K562 (cell line): Measurements from ENCODE around the gene REEP2. TPM values are rescaled to one million over a fixed set of nuclear protein-coding genes. Genes with fewer than 3 reads are reported as not detected.
A peak's percentile ranks its signal among the peaks of the same experiment; 100 is the strongest.

ENCODE experiments used
- ARHGAP35 ChIP-seq: fragments of 450-650 bp; IDR thresholded peaks from 2 replicates; pipeline ENCODE4 v1.6.1; 2018; ENCODE audit not compliant: partially characterized antibody
- CHD1 ChIP-seq: fragments of 200-600 bp; sonication (generic); IDR thresholded peaks from one replicate; pipeline ENCODE4 v1.6.1; 2012; ENCODE audit warnings: mild to moderate bottlenecking, moderate library complexity, low read length, inconsistent platforms
- CREM ChIP-seq: IDR thresholded peaks from 2 replicates; pipeline ENCODE4 v1.6.1; 2014; ENCODE audit warnings: antibody characterized with exemption, low read depth
- HDAC2 ChIP-seq: fragments of 450-650 bp; IDR thresholded peaks from 2 replicates; pipeline ENCODE4 v1.6.1; 2016; ENCODE audit warnings: mild to moderate bottlenecking
- HEY1 ChIP-seq: fragments of 250-450 bp; sonication (Bioruptor Pico); IDR thresholded peaks from 2 replicates; pipeline ENCODE4 v1.5.0; 2020; ENCODE audit warnings: mild to moderate bottlenecking, moderate library complexity, borderline replicate concordance
- HOMEZ ChIP-seq: fragments of 250-450 bp; sonication (Bioruptor Pico); IDR thresholded peaks from 2 replicates; pipeline ENCODE4 v1.4.0; 2020; ENCODE audit warnings: mild to moderate bottlenecking, moderate library complexity
- KDM2B ChIP-seq: fragments of 250-450 bp; sonication (Bioruptor Pico); IDR thresholded peaks from 2 replicates; pipeline ENCODE4 v1.8.0; 2021; ENCODE audit warnings: mild to moderate bottlenecking, moderate library complexity
- MAFF ChIP-seq: IDR thresholded peaks from 2 replicates; pipeline ENCODE4 v1.6.1; 2012; ENCODE audit warnings: low read length, improper control_type of control experiment
- MAFG ChIP-seq: fragments of 450-650 bp; conservative IDR thresholded peaks from 2 replicates; pipeline ENCODE4 v1.6.1; 2016; ENCODE audit warnings: missing genetic modification characterization, missing compliant biosample characterization
- MCM3 ChIP-seq: fragments of 450-650 bp; IDR thresholded peaks from 2 replicates; pipeline ENCODE4 v1.6.1; 2016
- MTA3 ChIP-seq: fragments of 450-650 bp; formaldehyde crosslinking; IDR thresholded peaks from 2 replicates; pipeline ENCODE4 v1.6.1; 2017; ENCODE audit warnings: mild to moderate bottlenecking, borderline replicate concordance
- PHF20 ChIP-seq: fragments of 450-650 bp; IDR thresholded peaks from 2 replicates; pipeline ENCODE4 v1.6.1; 2018; ENCODE audit not compliant: partially characterized antibody
- POLR3G ChIP-seq: IDR thresholded peaks from 2 replicates; pipeline ENCODE4 v1.6.1; 2011; ENCODE audit not compliant: insufficient read length, insufficient replicate concordance; ENCODE audit errors: extremely low read depth
- SIN3A ChIP-seq, 2 experiments: fragments of 150-350 bp in 1 of 2; IDR thresholded peaks; 2 replicates each; pipeline ENCODE4 v1.6.1; 2011 to 2016; ENCODE audit warnings: borderline replicate concordance in 2 of 2, low read depth in 2 of 2, low read length in 2 of 2, mild to moderate bottlenecking in 2 of 2, moderate library complexity in 2 of 2; ENCODE audit not compliant: control insufficient read depth in 1 of 2
- TBL1XR1 ChIP-seq, 2 experiments: IDR thresholded peaks; 2 replicates each; pipeline ENCODE4 v1.6.1; 2012; ENCODE audit warnings: improper control_type of control experiment in 2 of 2, low read length in 2 of 2, mild to moderate bottlenecking in 1 of 2
- WHSC1 ChIP-seq: IDR thresholded peaks from one replicate; pipeline ENCODE4 v1.6.1; 2012; ENCODE audit warnings: low read length, control low read depth, inconsistent platforms
- ZNF280A ChIP-seq: fragments of 450-650 bp; IDR thresholded peaks from 2 replicates; pipeline ENCODE4 v1.6.1; 2018; ENCODE audit warnings: mild to moderate bottlenecking, low read depth; ENCODE audit not compliant: partially characterized antibody
- ZNF507 ChIP-seq: conservative IDR thresholded peaks from 2 replicates; pipeline ENCODE4 v1.6.1; 2017; ENCODE audit warnings: missing genetic modification characterization, missing compliant biosample characterization
- polyA plus RNA-seq, 8 experiments: library from polyadenylated mRNA; depleted of rRNA in 4 of 8; stranded (reverse) in 5 of 8; unstranded in 3 of 8; fragments of >200 nt; fragmentation: Nextera tagmentation in 2 of 8; fragmentation: Illumina TruSeq in 1 of 8; extraction: Ambion mirVana in 2 of 8; extraction: Trizol in 1 of 8; gene quantifications; 2 replicates each; pipeline versions ENCODE4 v1.2.1 to v1.2.3, GENCODE V29; 2011 to 2014; ENCODE audit warnings: inconsistent platforms in 1 of 8, missing spikeins in 1 of 8
- total RNA-seq, 7 experiments: library from RNA; depleted of rRNA in 6 of 7; stranded (reverse); fragments of >200 nt in 6 of 7; fragmentation: Illumina TruSeq in 2 of 7; extraction: Trizol in 2 of 7; gene quantifications; 2 replicates each; pipeline versions ENCODE4 v1.2.1 to v1.2.3, GENCODE V29; 2011 to 2021; ENCODE audit warnings: low replicate concordance in 1 of 7
- TF ChIP-seq, protein P1 (sequence below): fragments of 450-650 bp; formaldehyde crosslinking; IDR thresholded peaks from 2 replicates; pipeline ENCODE4 v1.4.0; 2022; ENCODE audit warnings: missing genetic modification characterization

The REEP2 gene
- total and polyA plus RNA-seq, 9 of the 15 experiments (the other 6 are each of a cell fraction or from before 2014, with no cell fraction given), result 0.03 to 1.1 (median 0.12) TPM; not detected in 1

GRCh38 chr5:138465261-138466124 lies 26.6 kb downstream of the REEP2 start, which contains the start of gene EGR1 (continued):
- no peak for TF ChIP-seq POLR3G
- TF ChIP-seq SIN3A (IDR thresholded peaks at IDR 0.05; ENCODE audit: borderline replicate concordance in 2 of 2, control insufficient read depth in 1 of 2, low read depth in 2 of 2, low read length in 2 of 2), result peak; percentile 38 to 61; a peak in 2 of 4 replicates
- TF ChIP-seq MAFF, result no peak
- TF ChIP-seq HOMEZ (CRISPR knock-in tag), result no peak
- TF ChIP-seq ZNF507 (tag), result no peak
- no peak for TF ChIP-seq MCM3
- TF ChIP-seq WHSC1, result no peak
- no peak for TF ChIP-seq MAFG (tag)
- TF ChIP-seq, protein P1, sequence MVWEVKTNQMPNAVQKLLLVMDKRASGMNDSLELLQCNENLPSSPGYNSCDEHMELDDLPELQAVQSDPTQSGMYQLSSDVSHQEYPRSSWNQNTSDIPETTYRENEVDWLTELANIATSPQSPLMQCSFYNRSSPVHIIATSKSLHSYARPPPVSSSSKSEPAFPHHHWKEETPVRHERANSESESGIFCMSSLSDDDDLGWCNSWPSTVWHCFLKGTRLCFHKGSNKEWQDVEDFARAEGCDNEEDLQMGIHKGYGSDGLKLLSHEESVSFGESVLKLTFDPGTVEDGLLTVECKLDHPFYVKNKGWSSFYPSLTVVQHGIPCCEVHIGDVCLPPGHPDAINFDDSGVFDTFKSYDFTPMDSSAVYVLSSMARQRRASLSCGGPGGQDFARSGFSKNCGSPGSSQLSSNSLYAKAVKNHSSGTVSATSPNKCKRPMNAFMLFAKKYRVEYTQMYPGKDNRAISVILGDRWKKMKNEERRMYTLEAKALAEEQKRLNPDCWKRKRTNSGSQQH (CRISPR knock-in tag), result 0 out of 2 replicates have a peak, but pooled peaks have one; percentile 52
- peak; percentile 95 for TF ChIP-seq CHD1
- TF ChIP-seq HDAC2, result no peak
- peak; percentile 94 for TF ChIP-seq CREM
- TF ChIP-seq ZNF280A, result no peak
- no peak for TF ChIP-seq HEY1 (CRISPR knock-in tag)
- no peak for TF ChIP-seq PHF20
- peak; percentile 72 for TF ChIP-seq ARHGAP35
- TF ChIP-seq MTA3, result peak; percentile 98
- TF ChIP-seq KDM2B, result no peak
- TF ChIP-seq TBL1XR1 (IDR thresholded peaks at IDR 0.05; ENCODE audit: low read length in 2 of 2), result no peak; a peak in 1 of 4 replicates
